Erythroblast (primary cell): ENCODE data around the gene MKI67.

Experiments
- GATA1 ChIP-seq: IDR thresholded peaks from 2 replicates; pipeline ENCODE4 v1.6.1; 2011; ENCODE audit warnings: low read depth, mild to moderate bottlenecking, control low read depth, low read length, moderate library complexity
- POLR2A ChIP-seq: IDR thresholded peaks from 2 replicates; pipeline ENCODE4 v1.6.1; 2011; ENCODE audit warnings: mild to moderate bottlenecking, low read length

DNA sequence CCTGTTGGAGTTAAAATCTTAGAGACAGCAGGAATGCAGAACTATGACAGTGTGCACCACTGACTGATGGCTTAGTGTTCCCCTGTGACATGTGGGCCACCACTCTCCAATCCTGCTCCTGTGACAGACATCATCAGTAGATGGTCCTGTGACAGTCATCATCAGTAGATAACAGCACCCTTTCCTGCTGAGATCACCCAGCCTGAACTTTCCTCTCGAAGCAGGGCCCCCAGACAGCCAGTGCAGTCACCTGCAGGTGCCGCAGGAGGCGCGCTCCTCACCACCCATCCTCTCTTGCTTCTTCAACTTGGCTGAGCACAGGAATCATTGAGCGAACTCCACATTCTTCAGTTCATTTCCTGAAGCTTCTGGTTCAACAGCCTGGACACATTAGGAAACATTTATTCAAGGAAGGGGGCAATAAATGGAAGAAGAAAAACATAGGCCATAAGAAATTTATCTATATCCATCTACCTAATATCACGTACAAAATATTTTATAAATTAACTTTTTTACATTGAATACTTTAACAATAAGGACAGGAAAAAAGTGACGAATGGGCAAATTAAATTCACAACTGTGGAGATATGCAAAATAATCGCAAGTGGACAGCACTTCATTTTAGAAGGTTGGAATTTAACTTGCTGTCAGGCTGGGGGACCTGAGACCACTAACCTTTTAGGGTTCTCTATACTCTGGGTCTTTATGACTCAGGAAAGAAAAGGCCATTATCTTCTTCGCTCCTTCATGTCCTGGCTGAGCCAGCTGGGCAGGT lies 32.0 kb upstream of the MKI67 start:
- TF ChIP-seq POLR2A: no peak
- no peak for TF ChIP-seq GATA1
